SH-SY5Y (cell line): ENCODE measurements around the gene GP1BA.

Experiments
- GATA2 ChIP-seq: IDR thresholded peaks from 2 replicates; pipeline ENCODE4 v1.6.1; 2011; ENCODE audit warnings: mild to moderate bottlenecking, low read depth, low read length
- GATA3 ChIP-seq: IDR thresholded peaks from 2 replicates; pipeline ENCODE4 v1.6.1; 2011; ENCODE audit warnings: low read depth, mild to moderate bottlenecking, low read length, moderate library complexity

GP1BA gene

GRCh38 chr17:4969551-4970173 is 37.6 kb downstream of the GP1BA start:
- TF ChIP-seq GATA2 (no peak), GATA3 (no peak)

- TF ChIP-seq GATA3 (no peak), GATA2 (no peak)
These were observed 38.2 kb downstream of the GP1BA start for GRCh38 chr17:4970273-4970672.

GRCh38 chr17:4971826-4972225 is 39.7 kb downstream of the GP1BA start:
- TF ChIP-seq GATA3 (no peak), GATA2 (no peak)

GRCh38 chr17:4972322-4972721 is 40.2 kb downstream of the GP1BA start:
- TF ChIP-seq GATA2, result no peak
- TF ChIP-seq GATA3, result no peak

- no peak for TF ChIP-seq GATA3
- TF ChIP-seq GATA2, result no peak
These were observed 40.7 kb downstream of the GP1BA start for GRCh38 chr17:4972752-4973151.

- TF ChIP-seq GATA3, result no peak
- no peak for TF ChIP-seq GATA2
These were observed 41.4 kb downstream of the GP1BA start for GRCh38 chr17:4973256-4974114.

GRCh38 chr17:4974115-4974670 is 42.1 kb downstream of the GP1BA start:
- TF ChIP-seq GATA3 (no peak), GATA2 (no peak)

- TF ChIP-seq GATA3 (no peak), GATA2 (no peak)
These were observed 46.6 kb downstream of the GP1BA start for GRCh38 chr17:4978726-4979125.

GRCh38 chr17:4980644-4981216 is 48.7 kb downstream of the GP1BA start:
- no peak for TF ChIP-seq GATA2
- no peak for TF ChIP-seq GATA3

GRCh38 chr17:4982305-4982704 is 50.2 kb downstream of the GP1BA start:
- TF ChIP-seq GATA3, result no peak
- TF ChIP-seq GATA2, result no peak
